Germinal center (tissue), 1 donor: ENCODE results near the gene KCTD10.
A peak's percentile ranks its signal among the peaks of the same experiment; 100 is the strongest.

Experiments
- DNase-seq: peaks from one replicate; pipeline ENCODE4 v3.0.0; 2012; ENCODE audit warnings: mixed read lengths, low spot score

KCTD10 gene

DNA sequence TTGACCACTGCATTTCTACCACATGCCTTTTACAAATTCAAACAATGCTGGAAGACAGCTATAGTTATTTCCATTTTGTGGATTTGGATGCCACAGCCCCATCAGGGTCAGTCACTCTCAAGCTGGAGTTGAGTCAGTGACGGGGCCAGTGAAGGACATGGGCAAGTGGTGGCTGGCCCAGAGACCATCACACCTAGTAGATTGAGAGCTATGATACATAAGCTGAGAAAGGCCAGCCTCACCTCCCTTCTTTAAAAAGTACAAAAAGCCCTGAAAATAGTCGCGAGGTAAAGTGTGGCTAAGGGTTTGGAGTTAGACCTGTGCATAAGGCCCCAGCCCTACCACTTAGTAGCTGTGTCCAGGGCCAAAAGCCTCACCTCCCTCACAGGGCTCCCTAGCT is 4.1 kb downstream of the KCTD10 start:
- no peak for DNase-seq

DNA sequence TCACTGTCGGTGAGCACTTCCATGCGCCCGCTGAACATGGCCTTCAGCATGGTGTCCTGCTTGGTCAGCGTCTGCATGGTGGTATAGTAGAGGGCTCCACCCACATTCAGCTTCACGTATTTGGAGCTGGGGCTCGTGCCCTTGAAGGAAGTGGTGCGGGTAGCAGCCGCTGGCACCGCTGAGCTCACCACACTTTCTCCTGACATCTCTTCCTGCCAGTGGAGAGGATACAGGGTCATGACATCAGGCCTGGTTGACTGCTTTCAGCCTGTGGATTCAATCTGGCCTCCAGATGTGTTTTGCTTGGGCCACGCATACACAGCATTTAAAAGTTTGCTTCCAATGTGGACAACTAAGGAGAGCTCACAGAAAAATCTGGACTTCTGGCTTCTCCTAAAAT is 7.6 kb downstream of the KCTD10 start:
- DNase-seq: no peak

DNA sequence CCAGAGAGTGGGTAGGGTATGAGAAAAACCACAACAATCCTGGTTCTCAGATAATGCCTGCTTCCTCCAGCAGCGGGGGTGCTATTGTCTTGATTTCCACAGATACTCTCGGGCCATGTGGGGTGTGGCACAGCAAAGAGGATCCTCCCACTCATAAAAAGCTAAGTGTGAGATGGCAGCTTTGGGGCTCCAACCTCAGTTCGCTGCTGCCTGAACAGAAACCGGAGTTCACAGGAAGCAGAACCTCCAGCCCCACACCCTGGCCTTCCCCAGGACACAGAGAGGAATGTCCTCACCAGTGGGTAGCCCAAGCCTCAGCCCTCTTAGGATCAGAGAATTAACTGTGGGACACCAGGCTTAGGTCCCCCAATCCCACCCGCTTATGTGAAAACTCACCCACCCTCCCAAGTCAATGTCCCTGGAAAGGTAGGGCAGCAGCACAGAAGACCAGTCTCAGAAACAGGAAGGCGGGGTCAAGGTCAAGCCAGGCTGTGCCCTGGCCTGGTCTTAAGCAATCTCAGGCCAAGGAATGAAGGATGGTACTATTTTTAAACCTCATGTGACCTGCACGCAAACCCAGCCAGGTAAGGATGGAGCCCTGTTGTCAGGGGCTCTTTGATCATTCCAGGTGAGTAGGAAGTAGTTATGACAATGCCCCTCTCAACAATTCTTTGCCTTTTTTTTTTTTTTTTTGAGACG is 9.0 kb downstream of the KCTD10 start:
- no peak for DNase-seq

DNA sequence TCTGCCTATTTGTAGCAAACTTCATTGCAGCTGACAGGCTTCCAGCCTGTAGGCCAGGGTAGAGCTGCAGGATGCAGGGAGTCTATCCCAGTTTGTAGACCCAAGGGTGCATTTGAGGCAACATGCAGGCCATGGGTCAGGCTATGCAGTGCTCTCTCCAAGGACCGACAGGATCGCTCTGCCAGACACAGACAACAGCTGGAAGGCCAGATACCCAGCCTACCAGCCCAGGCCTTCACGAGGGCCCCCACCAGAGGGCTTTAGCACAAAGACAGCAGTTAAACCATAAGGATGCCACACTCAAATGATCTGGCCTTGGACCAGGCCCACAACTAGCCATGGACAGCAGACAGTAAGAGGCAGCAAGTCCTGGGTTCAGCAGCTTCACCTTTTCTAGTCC is 10.3 kb downstream of the KCTD10 start:
- no peak for DNase-seq

DNA sequence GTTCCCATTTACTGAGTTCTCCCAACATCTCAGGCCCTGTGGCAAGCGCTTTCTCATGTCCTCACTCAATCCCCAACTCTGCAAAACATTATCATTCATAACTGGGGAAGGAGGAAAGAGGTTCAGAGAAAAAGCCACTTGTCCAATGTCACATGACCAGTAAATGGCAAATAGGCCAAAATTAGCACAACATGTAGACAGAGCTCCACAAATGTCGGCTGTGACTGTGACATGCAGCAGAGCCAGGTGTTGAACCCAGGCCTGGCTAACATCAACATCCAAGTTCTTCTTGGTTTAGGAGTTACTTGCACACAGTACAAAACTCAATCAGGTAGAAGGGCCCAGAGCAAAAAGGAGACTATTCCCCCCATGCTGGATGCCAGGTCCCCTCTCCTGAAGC is 10.8 kb downstream of the KCTD10 start:
- DNase-seq: no peak

DNA sequence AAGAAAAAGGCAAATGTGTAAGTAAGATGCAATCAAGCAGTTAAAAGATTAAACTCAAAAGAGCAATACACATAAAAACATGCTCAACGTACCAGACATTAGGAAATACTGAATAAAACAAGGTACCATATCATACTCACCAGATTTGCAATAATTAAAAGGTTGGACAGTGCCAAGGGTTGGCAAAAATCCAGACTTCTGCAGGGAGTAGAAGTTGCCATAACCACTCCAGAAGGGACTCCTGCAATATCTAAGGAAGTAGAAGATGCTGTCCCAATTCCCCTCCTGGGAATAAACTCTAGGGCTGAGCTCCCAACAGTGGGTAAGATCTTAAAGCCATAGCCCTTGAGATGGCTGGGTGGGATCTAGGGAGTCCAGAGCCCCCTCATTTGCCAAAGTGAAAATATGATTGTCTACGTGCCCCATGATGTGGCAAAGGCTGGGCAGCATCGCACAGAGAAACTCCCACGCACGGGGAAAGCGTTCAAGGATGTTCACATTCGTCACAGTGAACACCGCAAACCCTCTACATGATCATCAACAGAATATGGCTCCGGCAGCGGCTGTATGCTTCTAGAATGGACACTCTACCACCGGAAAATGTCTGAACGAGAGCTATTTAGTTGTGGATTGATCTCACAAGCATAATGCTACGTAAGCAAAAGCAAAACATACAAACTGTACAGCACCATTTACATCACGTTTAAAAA is 12.3 kb downstream of the KCTD10 start:
- no peak for DNase-seq

DNA sequence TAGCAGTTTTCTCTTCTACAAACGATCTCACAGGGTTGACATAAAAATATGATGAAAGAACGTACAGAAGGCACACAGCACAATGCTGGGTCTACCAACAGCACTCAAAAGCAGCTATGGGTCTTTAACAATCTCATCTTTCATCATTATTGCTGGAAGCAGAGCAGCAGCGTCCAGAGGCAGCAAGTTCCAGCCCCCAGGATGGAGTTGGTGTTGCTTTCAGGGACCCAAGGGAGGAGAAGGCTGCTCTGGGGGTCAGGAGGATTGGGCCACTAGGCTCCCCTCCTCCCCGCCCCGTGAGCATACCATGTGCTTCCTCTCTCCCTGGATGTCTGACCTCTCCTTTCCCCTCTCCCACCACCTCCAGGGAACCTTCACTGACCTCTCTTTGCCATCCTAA is 13.3 kb downstream of the KCTD10 start:
- no peak for DNase-seq

DNA sequence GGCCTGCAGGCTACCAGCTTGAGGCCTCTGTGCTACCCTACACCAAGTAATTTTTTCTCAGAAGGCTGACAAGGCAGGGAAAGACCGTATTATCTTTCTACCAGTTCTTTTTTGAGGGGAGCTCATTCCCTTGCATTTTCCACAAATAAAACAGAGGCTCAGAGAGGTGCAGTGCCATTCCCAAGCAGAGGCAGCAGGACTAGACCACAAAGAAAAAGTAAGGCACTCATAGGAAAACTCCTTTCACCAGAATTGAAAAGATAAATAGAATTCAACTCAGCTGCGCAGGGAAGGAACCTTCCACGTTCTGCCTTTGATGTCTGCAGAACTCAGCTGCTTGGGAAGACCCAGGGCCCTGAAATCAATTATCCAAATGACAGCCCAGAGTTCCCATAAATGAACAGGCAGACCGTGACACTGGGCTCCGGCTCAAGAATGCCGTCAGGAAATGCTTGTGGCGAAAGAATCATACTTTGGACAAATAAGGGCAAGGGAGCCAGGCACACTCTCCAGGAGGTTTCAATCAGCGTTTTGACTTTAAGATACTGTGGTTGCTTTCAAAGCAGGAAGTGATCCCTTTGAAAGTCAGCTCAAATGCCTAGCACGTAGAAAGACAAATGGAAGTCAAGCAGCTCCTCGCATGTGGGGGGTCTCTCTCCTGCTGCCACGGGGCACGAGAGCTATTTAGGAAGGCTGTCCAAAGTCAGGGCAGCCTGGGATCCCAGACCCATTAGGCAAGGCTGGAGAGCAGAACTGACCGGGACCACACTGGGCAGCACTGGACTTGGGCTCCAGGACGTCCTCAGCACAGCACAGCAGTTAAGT is 14.0 kb downstream of the KCTD10 start:
- DNase-seq: no peak

DNA sequence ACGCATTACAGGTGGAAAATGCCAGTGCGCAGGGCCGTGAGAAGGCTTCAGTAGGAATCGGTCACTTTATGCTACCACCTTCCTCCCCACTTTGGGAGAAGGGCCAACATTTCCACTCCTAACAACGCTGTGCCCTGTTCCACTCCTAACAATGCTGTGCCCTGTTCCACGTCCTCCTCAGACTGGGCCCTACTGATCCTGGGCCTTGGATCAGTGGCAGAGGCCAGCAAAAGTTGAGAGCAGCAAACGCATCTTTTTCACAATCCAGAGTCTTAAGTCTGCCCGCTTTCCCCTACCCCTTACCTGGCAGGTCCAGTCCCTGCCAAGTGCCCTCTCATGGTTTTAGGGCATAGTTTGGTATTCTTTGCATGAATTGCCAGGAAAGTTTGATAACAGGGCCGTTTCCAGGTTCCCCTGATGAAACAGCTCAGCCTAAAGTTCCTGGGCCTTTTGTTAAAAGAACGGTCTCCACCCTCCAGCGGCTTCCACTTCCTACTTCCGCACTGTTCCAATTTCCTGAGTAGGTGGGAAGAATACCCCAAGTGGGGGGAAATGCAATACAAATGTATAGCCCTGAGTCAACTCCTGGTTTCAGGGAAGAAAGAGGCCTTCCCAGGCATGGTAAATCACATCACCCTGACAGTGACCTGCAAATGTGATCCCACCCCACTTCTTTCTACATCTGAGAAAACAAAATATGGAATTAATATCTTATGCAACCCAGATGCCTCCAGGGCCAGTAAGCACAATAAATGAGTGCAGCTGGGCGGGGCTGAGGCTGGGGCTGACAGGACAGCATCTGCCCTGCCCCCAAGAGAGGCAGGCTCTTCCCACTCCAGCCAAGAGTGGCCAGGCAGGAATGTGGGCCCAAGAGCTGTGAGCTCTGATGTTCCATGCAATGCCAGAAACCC is 15.0 kb downstream of the KCTD10 start:
- DNase-seq: no peak

DNA sequence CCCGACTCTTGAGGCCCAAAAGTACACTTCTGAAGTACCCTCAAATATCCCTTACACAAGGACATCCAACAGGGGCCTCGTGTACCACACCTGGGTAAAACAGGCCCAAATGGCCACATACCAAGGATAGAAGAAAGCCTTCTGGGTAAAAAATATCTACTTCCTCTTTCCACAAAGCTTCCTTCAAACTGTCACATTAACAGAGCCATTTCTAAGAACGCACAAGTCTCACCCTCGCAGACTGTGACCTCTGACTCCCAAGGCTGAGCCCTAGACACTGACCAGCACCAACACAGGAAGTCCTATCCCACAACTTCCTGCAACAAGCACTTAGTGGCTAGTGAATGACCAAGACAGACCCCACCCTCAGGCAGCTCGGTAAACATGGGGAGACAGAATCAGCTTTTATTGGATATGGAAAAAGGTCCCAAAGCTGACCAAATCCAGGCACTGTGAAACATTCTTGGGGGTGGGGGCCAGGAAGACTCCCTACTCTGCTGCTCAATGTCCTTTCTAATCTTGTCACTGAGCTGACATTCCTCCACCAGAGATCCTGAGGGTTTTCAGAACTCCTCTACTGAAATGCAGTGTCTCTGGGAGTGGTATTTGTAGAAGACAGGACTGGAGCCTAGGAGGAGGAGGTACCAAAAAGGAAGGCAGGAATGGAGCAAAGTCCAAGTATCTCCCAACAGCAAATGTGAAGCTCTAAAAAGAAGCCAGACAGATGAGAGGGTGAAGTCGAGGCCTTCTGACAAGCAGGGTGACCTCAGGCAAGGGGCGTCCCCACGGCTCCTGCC is 15.9 kb downstream of the KCTD10 start:
- DNase-seq: peak; percentile 29

DNA sequence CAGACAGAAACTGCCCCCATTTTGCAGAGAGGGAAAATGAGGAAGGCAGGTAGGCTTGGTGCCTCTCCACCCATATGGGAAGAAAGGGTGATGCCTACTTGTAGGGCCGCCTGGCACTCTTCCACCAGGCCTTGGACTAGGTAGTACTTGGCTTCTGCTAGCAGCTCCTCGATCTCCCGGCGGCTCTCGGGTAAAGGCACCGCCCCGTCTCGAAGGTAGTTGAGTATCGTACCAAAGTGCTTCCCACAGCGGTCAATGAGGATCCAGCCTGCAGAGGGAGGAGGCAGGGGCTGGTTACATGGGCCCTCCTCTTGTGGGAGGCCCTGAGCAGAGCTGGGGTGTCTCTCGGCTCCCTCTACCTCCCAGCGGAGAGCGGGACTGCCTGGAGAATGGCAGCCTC is 16.6 kb downstream of the KCTD10 start:
- DNase-seq: no peak

DNA sequence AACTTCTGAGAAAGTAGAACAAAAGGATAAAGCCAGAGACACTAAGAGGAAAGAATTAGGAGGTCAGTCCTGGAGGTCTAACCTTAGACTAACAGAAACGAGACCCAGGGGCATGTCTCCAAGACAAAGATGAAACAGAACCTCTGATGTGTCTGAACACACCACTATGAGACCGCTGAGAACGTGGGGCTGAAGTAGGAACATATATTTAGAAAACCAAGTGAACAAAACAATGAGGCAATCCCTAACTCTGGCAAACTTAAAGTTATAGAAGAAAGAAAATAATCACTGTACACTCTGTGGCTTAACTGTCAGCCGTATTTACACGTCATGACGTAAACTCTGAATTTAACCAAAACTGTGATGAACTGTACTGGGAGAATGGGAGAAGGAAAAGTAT is 17.9 kb downstream of the KCTD10 start:
- DNase-seq: no peak

DNA sequence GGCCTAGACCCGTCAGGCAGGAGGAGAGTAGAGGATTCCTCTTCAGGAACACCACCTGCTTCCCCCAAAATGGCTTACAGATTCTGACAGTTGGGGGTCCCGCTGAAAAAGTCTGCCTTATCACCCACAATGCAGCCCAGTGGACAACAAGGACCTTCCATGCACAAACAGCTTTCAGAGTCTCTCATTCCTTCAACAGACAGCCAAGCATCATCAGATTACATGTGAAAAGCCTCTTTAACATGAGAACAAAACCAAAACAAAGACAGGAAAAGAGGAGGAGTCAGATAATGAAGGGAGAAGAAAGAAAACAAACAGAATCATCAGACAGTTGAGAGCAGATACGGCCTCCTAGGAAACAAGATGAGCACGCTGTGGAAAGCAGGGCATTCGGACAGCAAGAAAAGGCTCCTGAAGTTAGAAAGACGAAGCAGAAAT is 18.3 kb downstream of the KCTD10 start:
- DNase-seq: no peak

DNA sequence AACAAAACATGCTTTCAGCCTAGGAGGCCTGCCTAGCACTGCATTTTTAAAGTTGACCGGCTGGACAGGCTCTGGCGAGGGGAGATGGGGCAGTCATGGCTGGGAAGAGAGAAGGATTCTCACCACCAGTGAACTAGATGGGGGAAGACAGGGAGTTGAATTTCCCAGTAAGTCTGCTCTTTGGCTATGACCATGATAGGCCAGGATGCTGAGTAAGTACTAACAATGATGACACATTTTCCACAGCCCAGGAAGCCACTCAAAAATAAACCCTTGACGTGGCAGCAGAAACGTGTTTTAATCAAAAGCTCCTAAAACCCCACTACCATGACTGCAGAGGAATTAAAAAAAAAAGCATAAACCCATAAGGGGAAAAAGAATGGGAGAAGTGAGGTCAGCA is 19.0 kb downstream of the KCTD10 start:
- no peak for DNase-seq

DNA sequence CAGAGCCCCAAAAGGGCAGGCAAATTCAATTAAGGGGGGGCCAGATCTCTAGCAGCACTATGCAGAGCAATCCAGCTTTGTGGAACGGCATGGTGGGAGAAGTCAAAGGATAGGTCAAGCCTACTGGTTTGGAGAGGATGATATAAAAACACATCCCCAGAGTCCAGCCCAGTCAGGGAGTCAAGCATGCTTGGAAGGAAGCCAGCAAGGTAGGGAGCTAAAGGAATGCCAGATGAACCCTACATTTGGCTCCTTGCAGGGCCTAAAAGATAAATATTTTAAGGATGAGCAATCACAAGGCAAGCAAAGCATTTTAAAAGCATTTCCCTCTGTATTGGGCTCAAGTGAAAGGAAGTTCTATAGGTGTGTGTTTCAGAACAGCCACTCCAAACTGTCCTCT is 21.4 kb downstream of the KCTD10 start:
- no peak for DNase-seq

DNA sequence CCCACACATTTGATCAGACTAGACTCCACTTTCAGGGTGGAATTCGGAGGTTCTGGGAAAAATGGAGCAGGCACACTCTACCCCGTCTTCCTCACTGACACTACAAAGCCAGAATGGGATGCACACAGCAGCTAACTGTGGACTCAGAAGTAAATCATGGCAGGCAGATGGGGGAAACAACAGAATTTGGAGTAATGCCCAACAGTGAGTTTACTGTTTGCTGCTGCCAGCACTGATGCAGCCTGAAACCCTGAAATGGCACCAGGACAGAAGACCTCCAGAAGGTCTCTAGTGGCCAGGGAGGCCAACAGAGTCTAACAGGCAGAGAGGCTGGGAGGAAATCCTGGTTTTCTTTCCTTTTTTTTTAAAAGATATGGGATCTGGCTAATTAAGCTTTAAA is 24.6 kb downstream of the KCTD10 start:
- no peak for DNase-seq

DNA sequence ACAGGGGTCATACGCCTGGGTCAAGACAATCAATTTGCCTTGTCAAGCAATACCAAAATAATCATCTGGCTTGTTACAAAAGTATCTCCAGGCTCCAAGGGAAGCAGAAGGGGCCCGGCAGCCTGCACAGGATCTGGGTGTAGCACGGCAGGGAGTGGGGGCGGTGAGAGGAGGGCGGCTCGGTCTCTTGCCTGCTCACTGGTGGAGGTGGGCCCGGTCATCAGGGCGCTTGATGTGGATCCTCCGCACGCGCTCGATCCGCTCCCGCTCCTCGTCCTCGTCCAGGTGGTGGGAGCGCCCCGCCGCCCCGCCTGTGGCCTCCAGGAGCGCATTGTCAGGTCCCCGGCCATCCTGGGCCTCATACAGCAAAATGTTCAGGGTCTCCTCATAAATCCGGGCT is 25.7 kb downstream of the KCTD10 start:
- no peak for DNase-seq

DNA sequence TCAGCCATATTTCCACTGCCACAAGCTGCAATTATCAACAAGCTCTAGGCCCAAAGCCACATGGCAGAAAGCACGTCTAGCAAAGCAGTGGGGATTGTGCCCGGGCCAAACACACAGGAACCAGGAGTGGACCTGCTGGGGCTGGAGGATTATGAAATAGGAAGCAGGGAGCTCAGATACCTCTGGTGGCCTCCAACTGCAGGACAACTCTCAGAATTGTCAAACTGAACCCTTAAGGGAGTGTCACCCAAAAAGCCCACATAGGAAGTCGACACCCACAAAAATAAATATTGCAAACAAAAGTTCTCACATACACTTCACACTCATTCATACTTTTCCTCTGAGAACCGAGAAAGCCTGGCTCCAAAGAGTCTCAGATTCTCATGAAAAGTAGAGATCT is 26.1 kb downstream of the KCTD10 start:
- no peak for DNase-seq

DNA sequence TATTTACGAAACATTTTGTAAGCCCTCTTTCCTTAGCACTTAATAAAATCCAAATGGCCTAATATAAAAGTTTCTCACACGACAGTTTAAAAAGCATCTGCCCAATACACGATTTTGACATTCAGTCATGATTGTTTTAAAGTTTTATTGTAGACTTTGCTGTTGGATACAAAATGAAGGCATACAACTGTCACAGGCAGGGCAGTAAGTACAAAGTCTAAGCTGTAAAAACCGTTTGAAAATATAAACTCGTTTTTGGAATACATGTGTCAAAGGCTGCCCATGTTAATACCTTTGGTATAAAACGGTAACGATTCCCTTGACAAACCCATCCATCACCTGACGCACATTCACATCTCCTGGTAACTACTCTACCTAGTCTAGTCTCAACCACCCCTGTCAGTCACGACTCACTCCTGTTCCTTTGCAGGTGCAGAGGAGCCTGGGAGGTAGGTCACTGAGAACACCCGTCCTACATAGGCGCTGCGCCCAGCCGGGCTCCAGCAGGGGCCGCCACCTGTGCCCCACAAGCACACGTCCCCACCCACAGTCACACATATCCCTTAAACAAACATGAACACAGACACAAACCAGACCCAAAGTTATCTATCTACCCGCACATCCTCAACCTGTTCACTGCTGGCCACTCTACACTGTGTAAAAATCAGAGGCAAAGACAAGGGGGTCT is 27.1 kb downstream of the KCTD10 start:
- DNase-seq: no peak

DNA sequence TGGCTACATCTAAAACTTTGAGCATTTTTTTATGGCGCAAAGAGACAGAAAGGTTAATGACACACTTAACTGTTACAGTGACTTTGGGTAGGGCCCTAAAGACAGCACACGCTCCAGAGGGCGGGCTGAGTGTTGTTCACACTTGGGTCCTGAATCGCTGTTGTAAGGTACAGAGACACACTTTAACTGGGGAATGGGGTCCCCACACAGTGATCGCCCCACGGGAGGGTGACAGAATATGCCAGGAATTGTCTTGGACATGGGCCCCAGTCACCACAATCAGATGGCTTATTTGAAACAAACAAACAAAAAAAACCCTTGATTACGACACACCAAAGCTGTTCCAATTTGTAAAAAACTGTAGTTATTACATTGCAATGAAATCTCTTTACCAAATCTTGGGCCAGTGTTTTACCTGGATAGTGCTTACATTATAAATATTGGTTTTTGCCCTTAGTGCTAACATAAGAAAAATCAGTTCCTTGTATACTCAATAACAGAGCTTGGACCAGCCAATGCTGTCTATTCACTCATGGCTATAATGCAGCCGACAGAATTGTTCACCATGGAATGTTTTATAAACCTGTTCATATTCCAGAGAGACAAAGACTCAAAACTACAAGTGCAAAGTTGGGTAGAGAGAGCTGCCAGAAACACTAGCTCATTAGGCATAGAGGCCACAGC is 28.3 kb downstream of the KCTD10 start:
- no peak for DNase-seq
